Nephron progenitor cell (in vitro differentiated cells): ENCODE data around the gene STMP1.

Experiments used
- DNase-seq: peaks from one replicate; pipeline ENCODE4 v3.0.0; 2021
- H3K27ac Mint-ChIP-seq: 2 replicates; pipeline ENCODE4 v1.8.0; 2021; ENCODE audit warnings: mild to moderate bottlenecking, moderate library complexity, mixed read lengths
- H3K27me3 Mint-ChIP-seq: 2 replicates; pipeline ENCODE4 v1.8.0; 2021; ENCODE audit warnings: mild to moderate bottlenecking, low read depth, mixed read lengths; ENCODE audit not compliant: poor library complexity
- H3K36me3 Mint-ChIP-seq: 2 replicates; pipeline ENCODE4 v1.8.0; 2021; ENCODE audit warnings: low read depth, mixed read lengths
- H3K4me1 Mint-ChIP-seq: 2 replicates; pipeline ENCODE4 v1.8.0; 2021; ENCODE audit warnings: mixed read lengths
- H3K4me3 Mint-ChIP-seq: 2 replicates; pipeline ENCODE4 v1.8.0; 2021; ENCODE audit warnings: mild to moderate bottlenecking, moderate library complexity, mixed read lengths
- H3K9me3 Mint-ChIP-seq: 2 replicates; pipeline ENCODE4 v1.8.0; 2021; ENCODE audit warnings: mild to moderate bottlenecking, moderate library complexity, mixed read lengths
- TF ChIP-seq, protein P1 (sequence below): fragments of 200-600 bp; sonication (generic); IDR thresholded peaks from 2 replicates; pipeline ENCODE4 v1.5.0; 2021; ENCODE audit warnings: antibody characterized with exemption

STMP1 gene

DNA sequence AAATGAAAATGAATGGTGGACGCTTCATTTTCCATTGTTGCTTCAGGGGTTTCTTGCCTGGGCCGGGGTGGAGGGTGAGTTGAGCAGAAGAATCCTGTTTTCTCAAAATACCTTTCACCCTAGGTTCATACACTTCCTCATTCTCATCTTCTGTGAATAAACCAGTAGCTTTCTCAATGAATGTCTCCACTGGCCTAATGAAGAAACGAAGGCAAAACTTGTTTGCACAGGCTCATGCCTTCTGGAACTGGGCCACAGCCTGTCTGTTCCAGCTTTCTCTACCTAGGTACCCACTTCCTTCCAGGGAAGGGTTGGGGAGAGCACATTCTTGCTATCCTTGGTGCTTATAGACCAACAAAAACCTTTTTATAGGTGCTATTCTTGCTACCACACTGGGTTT lies 21.3 kb downstream of the STMP1 start:
- Mint-ChIP-seq H3K4me1 (peaks cover 12% of the 10 kb centered on the region), H3K4me3 (no peak overlapping the region), H3K36me3 (peaks cover 17% of the 10 kb centered on the region), H3K27ac (peak overlapping the region; percentile 78), H3K27me3 (peaks cover 4% of the 10 kb centered on the region), H3K9me3 (no peaks in the 10 kb centered on the region)
- TF ChIP-seq, protein P1, sequence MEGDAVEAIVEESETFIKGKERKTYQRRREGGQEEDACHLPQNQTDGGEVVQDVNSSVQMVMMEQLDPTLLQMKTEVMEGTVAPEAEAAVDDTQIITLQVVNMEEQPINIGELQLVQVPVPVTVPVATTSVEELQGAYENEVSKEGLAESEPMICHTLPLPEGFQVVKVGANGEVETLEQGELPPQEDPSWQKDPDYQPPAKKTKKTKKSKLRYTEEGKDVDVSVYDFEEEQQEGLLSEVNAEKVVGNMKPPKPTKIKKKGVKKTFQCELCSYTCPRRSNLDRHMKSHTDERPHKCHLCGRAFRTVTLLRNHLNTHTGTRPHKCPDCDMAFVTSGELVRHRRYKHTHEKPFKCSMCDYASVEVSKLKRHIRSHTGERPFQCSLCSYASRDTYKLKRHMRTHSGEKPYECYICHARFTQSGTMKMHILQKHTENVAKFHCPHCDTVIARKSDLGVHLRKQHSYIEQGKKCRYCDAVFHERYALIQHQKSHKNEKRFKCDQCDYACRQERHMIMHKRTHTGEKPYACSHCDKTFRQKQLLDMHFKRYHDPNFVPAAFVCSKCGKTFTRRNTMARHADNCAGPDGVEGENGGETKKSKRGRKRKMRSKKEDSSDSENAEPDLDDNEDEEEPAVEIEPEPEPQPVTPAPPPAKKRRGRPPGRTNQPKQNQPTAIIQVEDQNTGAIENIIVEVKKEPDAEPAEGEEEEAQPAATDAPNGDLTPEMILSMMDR = no peak
- no peak for DNase-seq

DNA sequence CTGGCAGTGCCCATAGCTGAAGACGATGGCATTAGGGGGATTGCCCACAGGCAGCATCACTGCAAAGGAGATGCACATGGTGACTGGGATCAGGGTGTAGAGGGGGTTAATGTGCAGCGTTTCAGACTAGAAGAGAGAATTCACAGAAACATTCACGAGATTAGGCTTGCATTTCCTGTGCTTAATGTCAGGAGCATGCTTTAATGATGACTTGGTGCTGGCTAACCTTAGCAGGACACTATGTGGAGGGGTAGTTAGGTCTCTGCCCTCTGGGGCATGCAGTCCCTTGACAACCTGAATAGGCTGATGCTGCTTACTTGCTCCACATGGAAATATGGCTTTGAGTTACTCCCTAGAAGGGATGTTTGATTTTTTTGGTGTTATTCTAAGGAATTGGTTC lies 21.8 kb downstream of the STMP1 start:
- TF ChIP-seq, protein P1 = no peak
- Mint-ChIP-seq H3K4me1 (peaks cover 12% of the 10 kb centered on the region), H3K27me3 (peaks cover 4% of the 10 kb centered on the region), H3K36me3 (peaks cover 17% of the 10 kb centered on the region), H3K4me3 (no peak overlapping the region), H3K9me3 (no peaks in the 10 kb centered on the region), H3K27ac (no peak overlapping the region)
- DNase-seq = no peak

DNA sequence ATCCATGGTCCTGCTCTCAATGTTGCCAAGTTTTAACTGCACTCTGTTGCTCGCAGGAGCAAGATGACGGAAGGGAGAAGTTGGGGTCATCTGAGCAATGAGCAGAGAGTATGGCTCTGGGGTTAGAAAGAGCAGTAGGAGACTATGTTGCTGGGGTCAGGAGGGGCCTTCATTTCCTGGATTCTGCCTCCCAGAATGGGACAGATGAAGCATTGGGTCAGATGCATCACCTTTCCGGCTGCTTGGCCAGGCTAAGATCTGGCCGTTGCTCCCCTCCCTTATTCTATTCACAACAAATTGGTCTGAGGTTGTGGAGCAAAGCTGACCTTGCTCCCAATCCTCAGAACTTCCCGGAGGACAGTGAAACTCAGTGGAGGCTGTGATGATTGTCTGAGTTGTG lies 22.4 kb downstream of the STMP1 start:
- Mint-ChIP-seq H3K9me3 (no peaks in the 10 kb centered on the region), H3K36me3 (peaks cover 16% of the 10 kb centered on the region), H3K4me1 (peaks cover 12% of the 10 kb centered on the region), H3K4me3 (no peak overlapping the region), H3K27ac (no peak overlapping the region), H3K27me3 (peaks cover 4% of the 10 kb centered on the region)
- DNase-seq = no peak
- TF ChIP-seq, protein P1 = no peak

DNA sequence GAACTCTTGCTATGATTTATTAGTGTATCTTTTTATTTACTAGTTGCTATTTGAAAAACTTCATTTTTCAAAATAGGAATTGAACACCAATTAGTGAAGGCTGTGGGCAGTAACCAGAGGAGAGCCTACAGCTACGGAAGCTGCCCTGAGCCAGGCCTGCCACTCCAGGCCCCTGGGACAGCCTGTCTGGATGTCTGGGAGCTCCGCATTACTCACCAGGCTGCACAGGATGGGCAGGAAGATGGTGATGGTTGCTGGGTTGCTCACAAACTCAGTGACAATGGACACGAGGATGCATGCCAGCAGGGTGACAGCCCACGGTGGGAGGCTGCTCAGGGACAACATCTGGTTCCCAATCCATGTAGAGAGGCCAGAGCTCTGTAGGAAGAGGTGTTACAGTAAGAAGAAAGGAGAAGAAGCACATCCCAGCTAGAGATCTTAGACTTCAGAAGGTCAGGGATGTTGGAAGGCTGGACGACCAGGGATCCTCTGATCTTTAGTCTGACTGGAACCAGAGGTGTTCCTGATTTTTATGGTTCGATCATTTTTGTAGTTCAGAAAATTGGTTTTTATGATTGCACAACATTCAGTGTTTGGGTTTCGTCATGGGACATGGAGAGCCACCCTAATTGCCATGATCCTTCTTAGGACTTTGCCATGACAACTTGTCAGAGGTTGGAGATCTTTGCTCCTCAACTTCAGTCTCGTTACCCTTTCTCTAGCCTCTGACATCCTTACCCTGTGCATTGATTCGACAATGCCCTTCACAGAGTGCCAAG lies 23.2 kb downstream of the STMP1 start:
- Mint-ChIP-seq H3K27me3 (peaks cover 4% of the 10 kb centered on the region), H3K4me3 (no peak overlapping the region), H3K4me1 (peaks cover 12% of the 10 kb centered on the region), H3K36me3 (peaks cover 20% of the 10 kb centered on the region), H3K27ac (no peak overlapping the region), H3K9me3 (no peaks in the 10 kb centered on the region)
- DNase-seq = no peak
- TF ChIP-seq, protein P1 = no peak

DNA sequence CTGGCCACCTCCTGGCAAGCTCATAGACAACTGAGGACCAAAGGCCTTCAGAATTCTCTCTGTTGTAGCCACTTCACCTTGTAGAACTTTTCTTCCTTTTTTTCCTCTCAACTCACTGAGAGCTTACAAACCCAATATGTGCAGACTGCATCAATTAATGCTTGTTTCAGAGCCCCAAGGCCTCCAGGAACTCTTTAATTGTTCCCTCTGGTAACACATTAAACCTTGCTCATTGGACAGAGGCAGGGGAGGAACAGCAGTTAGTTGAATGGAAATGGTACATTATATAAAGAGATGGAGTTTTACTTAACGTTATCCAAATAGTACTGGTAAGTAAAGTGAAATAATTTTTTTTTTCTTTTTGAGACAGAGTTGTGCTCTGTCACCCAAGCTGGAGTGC lies 25.2 kb downstream of the STMP1 start:
- no peak overlapping the region for H3K27ac Mint-ChIP-seq
- no peak overlapping the region for H3K4me3 Mint-ChIP-seq
- no peak for DNase-seq
- peaks cover 4% of the 10 kb centered on the region for H3K27me3 Mint-ChIP-seq
- H3K9me3 Mint-ChIP-seq = no peaks in the 10 kb centered on the region
- TF ChIP-seq, protein P1 = no peak
- peaks cover 39% of the 10 kb centered on the region for H3K36me3 Mint-ChIP-seq
- peaks cover 12% of the 10 kb centered on the region for H3K4me1 Mint-ChIP-seq

DNA sequence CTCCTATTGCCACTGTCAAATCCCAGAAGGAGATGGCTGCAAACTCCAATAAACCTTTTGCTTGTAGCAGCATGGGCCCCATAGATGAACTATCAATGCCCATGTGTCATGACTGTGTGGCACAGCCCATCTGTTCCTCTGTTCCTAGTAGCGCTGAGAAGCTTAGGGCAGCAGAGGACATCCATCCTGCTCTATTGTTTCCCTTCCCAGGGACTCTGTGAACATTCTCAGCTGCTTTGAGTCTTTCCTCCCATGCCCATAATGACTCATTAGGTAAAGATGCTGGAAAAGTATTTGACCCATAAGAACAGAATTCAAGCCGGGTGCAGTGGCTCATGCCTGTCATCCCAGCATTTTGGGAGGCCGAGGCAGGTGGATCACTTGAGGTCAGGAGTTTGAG lies 28.3 kb downstream of the STMP1 start:
- Mint-ChIP-seq H3K27me3 (no peaks in the 10 kb centered on the region), H3K9me3 (no peaks in the 10 kb centered on the region), H3K27ac (no peak overlapping the region), H3K4me1 (no peaks in the 10 kb centered on the region), H3K4me3 (no peak overlapping the region), H3K36me3 (peaks cover 50% of the 10 kb centered on the region)
- DNase-seq = no peak
- TF ChIP-seq, protein P1 = no peak
